GM18867 (cell line): ENCODE data around the gene CD163L1.
"Not testable (repeated sequence)": the region's sequence is repeated elsewhere in the genome, so short reads cannot be mapped to it uniquely, and the experiment has no call there.

ENCODE experiments used
- ATAC-seq: cut with Tn5 transposase; IDR thresholded peaks from one replicate; pipeline ENCODE4 v1.9.1; 2021; ENCODE audit warnings: mild to moderate bottlenecking, moderate library complexity; ENCODE audit not compliant: unreplicated experiment

Gene CD163L1

GRCh38 chr12:7337790-7338189, 106.2 kb downstream of the CD163L1 start:
- not testable (repeated sequence) for ATAC-seq

GRCh38 chr12:7327918-7328317, 116.0 kb downstream of the CD163L1 start:
- ATAC-seq = no peak

GRCh38 chr12:7324176-7324575, 119.8 kb downstream of the CD163L1 start:
- no peak for ATAC-seq

GRCh38 chr12:7322599-7322998, 121.4 kb downstream of the CD163L1 start:
- ATAC-seq = no peak

GRCh38 chr12:7321624-7322023, 122.3 kb downstream of the CD163L1 start:
- no peak for ATAC-seq

- ATAC-seq = no peak
These were observed 124.0 kb downstream of the CD163L1 start for GRCh38 chr12:7319930-7320329.

- ATAC-seq = no peak
These were observed 133.9 kb downstream of the CD163L1 start for GRCh38 chr12:7310070-7310469.
